ENCODE data around the gene GOLGA5. TPM values are rescaled to one million over a fixed set of nuclear protein-coding genes. Genes with fewer than 3 reads are reported as not detected.

The GOLGA5 gene
- total and polyA plus RNA-seq, 2 experiments from 2014 or later, result 26.2 to 30.2 TPM

DNA sequence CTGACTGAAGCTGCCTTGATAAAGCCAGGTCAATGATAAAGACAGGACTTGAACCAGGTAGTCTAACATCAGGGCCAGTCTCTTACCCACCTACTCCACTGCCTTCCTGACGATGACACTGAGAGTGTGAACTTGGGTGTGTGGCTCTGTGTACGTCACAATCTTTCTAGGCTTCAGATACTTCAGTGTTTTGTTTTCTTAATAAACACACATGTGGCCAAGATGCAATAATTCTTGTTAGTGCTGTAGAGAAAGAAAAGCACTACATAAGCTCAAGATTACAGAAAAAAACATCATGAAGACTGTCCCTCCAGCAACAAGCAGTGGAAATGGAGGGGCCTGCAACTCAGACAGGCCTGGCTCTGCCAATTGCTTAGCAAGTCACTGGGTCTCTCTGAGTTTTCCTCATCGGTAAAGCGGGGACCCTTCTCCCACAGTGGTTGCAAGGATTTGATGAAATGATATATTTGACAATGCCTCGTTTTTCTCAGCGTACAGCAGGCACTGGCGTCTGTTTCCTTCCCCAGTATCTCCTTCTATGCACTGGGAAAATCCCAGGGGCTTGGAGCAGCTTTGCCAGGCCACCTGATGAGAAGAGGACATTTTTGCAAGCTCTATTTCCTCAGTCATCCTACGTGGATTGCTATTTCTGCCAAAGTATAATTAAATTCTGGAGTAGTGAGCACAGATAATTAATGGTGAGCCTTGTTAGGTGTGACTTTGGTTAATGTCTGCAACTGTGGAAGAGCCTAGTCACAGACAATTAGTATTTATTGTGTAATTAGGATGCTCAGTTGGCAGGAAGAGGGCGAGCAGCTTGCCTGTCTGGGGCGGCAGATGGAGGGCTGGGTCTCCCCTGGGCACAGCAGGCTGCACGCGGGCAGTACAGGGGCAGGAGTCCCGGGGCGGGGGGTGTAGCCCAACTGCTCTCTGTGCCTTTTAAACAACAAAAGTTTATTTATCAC lies 73.1 kb downstream of the GOLGA5 start:
- DNase-seq (ENCODE audit: low spot score) (no peak), ATAC-seq (no peak)
- Mint-ChIP-seq H3K36me3 (ENCODE audit: low read depth) (no peaks in the 10 kb centered on the region), H3K4me1 (no peaks in the 10 kb centered on the region), H3K27me3 (ENCODE audit: insufficient read depth, low read depth, poor library complexity) (no peaks in the 10 kb centered on the region), H3K9me3 (no peaks in the 10 kb centered on the region), H3K27ac (no peak overlapping the region), H3K4me3 (no peak overlapping the region)
- Histone ChIP-seq H3K27me3 (ENCODE audit: insufficient read depth) (no peaks in the 10 kb centered on the region), H3K4me2 (no peak overlapping the region), H3K4me1 (ENCODE audit: insufficient read depth) (no peaks in the 10 kb centered on the region), H4K20me1 (replicated peaks; ENCODE audit: insufficient read depth) (no peaks in the 10 kb centered on the region), H3K4me3 (no peak overlapping the region), H2AFZ (no peak overlapping the region), H3K36me3 (ENCODE audit: insufficient read depth) (no peaks in the 10 kb centered on the region), H3K9me2 (ENCODE audit: insufficient read depth) (no peaks in the 10 kb centered on the region), H3K27ac (ENCODE audit: low read depth) (no peak overlapping the region), H3K79me2 (replicated peaks; ENCODE audit: insufficient read depth) (no peaks in the 10 kb centered on the region), H3F3A (replicated peaks; ENCODE audit: low read depth) (no peaks in the 10 kb centered on the region)
- TF ChIP-seq POLR2AphosphoS5 (IDR thresholded peaks at IDR 0.05; ENCODE audit: low read depth) (no peak), JUNB (IDR thresholded peaks at IDR 0.05; ENCODE audit: unreplicated experiment) (no peak), ZNF331 (CRISPR knock-in tag; IDR thresholded peaks at IDR 0.05; ENCODE audit: low read depth) (no peak), STAT1 (IDR thresholded peaks at IDR 0.05; ENCODE audit: unreplicated experiment) (no peak), EZH2 (IDR thresholded peaks at IDR 0.05; ENCODE audit: low read depth, unreplicated experiment) (no peak), NANOG (IDR thresholded peaks at IDR 0.05; ENCODE audit: borderline replicate concordance) (no peak), CREB1 (CRISPR knock-in tag; IDR thresholded peaks at IDR 0.05; ENCODE audit: low read depth) (no peak), EZH2phosphoT487 (IDR thresholded peaks at IDR 0.05; ENCODE audit: unreplicated experiment) (no peak), ZNF114 (CRISPR knock-in tag; IDR thresholded peaks at IDR 0.05) (no peak)
- TF ChIP-seq, protein P1, sequence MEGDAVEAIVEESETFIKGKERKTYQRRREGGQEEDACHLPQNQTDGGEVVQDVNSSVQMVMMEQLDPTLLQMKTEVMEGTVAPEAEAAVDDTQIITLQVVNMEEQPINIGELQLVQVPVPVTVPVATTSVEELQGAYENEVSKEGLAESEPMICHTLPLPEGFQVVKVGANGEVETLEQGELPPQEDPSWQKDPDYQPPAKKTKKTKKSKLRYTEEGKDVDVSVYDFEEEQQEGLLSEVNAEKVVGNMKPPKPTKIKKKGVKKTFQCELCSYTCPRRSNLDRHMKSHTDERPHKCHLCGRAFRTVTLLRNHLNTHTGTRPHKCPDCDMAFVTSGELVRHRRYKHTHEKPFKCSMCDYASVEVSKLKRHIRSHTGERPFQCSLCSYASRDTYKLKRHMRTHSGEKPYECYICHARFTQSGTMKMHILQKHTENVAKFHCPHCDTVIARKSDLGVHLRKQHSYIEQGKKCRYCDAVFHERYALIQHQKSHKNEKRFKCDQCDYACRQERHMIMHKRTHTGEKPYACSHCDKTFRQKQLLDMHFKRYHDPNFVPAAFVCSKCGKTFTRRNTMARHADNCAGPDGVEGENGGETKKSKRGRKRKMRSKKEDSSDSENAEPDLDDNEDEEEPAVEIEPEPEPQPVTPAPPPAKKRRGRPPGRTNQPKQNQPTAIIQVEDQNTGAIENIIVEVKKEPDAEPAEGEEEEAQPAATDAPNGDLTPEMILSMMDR (conservative IDR thresholded peaks at IDR 0.05; ENCODE audit: low read depth in 2 of 2), result no peak
- TF ChIP-seq, protein P2, sequence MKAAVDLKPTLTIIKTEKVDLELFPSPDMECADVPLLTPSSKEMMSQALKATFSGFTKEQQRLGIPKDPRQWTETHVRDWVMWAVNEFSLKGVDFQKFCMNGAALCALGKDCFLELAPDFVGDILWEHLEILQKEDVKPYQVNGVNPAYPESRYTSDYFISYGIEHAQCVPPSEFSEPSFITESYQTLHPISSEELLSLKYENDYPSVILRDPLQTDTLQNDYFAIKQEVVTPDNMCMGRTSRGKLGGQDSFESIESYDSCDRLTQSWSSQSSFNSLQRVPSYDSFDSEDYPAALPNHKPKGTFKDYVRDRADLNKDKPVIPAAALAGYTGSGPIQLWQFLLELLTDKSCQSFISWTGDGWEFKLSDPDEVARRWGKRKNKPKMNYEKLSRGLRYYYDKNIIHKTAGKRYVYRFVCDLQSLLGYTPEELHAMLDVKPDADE (IDR thresholded peaks at IDR 0.05), result no peak
- TF ChIP-seq, protein P3, sequence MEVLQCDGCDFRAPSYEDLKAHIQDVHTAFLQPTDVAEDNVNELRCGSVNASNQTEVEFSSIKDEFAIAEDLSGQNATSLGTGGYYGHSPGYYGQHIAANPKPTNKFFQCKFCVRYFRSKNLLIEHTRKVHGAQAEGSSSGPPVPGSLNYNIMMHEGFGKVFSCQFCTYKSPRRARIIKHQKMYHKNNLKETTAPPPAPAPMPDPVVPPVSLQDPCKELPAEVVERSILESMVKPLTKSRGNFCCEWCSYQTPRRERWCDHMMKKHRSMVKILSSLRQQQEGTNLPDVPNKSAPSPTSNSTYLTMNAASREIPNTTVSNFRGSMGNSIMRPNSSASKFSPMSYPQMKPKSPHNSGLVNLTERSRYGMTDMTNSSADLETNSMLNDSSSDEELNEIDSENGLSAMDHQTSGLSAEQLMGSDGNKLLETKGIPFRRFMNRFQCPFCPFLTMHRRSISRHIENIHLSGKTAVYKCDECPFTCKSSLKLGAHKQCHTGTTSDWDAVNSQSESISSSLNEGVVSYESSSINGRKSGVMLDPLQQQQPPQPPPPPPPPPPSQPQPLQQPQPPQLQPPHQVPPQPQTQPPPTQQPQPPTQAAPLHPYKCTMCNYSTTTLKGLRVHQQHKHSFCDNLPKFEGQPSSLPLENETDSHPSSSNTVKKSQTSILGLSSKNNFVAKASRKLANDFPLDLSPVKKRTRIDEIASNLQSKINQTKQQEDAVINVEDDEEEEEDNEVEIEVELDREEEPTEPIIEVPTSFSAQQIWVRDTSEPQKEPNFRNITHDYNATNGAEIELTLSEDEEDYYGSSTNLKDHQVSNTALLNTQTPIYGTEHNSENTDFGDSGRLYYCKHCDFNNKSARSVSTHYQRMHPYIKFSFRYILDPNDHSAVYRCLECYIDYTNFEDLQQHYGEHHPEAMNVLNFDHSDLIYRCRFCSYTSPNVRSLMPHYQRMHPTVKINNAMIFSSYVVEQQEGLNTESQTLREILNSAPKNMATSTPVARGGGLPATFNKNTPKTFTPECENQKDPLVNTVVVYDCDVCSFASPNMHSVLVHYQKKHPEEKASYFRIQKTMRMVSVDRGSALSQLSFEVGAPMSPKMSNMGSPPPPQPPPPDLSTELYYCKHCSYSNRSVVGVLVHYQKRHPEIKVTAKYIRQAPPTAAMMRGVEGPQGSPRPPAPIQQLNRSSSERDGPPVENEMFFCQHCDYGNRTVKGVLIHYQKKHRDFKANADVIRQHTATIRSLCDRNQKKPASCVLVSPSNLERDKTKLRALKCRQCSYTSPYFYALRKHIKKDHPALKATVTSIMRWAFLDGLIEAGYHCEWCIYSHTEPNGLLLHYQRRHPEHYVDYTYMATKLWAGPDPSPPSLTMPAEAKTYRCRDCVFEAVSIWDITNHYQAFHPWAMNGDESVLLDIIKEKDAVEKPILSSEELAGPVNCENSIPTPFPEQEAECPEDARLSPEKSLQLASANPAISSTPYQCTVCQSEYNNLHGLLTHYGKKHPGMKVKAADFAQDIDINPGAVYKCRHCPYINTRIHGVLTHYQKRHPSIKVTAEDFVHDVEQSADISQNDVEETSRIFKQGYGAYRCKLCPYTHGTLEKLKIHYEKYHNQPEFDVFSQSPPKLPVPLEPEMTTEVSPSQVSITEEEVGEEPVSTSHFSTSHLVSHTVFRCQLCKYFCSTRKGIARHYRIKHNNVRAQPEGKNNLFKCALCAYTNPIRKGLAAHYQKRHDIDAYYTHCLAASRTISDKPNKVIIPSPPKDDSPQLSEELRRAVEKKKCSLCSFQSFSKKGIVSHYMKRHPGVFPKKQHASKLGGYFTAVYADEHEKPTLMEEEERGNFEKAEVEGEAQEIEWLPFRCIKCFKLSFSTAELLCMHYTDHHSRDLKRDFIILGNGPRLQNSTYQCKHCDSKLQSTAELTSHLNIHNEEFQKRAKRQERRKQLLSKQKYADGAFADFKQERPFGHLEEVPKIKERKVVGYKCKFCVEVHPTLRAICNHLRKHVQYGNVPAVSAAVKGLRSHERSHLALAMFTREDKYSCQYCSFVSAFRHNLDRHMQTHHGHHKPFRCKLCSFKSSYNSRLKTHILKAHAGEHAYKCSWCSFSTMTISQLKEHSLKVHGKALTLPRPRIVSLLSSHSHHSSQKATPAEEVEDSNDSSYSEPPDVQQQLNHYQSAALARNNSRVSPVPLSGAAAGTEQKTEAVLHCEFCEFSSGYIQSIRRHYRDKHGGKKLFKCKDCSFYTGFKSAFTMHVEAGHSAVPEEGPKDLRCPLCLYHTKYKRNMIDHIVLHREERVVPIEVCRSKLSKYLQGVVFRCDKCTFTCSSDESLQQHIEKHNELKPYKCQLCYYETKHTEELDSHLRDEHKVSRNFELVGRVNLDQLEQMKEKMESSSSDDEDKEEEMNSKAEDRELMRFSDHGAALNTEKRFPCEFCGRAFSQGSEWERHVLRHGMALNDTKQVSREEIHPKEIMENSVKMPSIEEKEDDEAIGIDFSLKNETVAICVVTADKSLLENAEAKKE (CRISPR knock-in tag; IDR thresholded peaks at IDR 0.05), result no peak
- TF ChIP-seq, protein P4, sequence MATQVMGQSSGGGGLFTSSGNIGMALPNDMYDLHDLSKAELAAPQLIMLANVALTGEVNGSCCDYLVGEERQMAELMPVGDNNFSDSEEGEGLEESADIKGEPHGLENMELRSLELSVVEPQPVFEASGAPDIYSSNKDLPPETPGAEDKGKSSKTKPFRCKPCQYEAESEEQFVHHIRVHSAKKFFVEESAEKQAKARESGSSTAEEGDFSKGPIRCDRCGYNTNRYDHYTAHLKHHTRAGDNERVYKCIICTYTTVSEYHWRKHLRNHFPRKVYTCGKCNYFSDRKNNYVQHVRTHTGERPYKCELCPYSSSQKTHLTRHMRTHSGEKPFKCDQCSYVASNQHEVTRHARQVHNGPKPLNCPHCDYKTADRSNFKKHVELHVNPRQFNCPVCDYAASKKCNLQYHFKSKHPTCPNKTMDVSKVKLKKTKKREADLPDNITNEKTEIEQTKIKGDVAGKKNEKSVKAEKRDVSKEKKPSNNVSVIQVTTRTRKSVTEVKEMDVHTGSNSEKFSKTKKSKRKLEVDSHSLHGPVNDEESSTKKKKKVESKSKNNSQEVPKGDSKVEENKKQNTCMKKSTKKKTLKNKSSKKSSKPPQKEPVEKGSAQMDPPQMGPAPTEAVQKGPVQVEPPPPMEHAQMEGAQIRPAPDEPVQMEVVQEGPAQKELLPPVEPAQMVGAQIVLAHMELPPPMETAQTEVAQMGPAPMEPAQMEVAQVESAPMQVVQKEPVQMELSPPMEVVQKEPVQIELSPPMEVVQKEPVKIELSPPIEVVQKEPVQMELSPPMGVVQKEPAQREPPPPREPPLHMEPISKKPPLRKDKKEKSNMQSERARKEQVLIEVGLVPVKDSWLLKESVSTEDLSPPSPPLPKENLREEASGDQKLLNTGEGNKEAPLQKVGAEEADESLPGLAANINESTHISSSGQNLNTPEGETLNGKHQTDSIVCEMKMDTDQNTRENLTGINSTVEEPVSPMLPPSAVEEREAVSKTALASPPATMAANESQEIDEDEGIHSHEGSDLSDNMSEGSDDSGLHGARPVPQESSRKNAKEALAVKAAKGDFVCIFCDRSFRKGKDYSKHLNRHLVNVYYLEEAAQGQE (IDR thresholded peaks at IDR 0.05; ENCODE audit: unreplicated experiment), result no peak
